GM18502 (cell line): ENCODE measurements around the gene DEDD.

Experiments
- ATAC-seq: cut with Tn5 transposase; IDR thresholded peaks from one replicate; pipeline ENCODE4 v1.9.1; 2021; ENCODE audit warnings: mild to moderate bottlenecking; ENCODE audit not compliant: unreplicated experiment, poor library complexity

DEDD gene

GRCh38 chr1:161079436-161080110 is 52.9 kb downstream of the DEDD start:
- ATAC-seq = no peak

GRCh38 chr1:161077426-161077825 is 55.0 kb downstream of the DEDD start:
- ATAC-seq = no peak

- ATAC-seq = no peak
Measured at GRCh38 chr1:161076410-161076809, 56.1 kb downstream of the DEDD start.

- ATAC-seq = no peak
Measured at GRCh38 chr1:161074676-161075368, 57.6 kb downstream of the DEDD start.

GRCh38 chr1:161073474-161074121 is 58.9 kb downstream of the DEDD start:
- no peak for ATAC-seq

GRCh38 chr1:161072751-161073449 is 59.6 kb downstream of the DEDD start:
- ATAC-seq = no peak

- ATAC-seq = no peak
Measured at GRCh38 chr1:161071886-161072371, 60.5 kb downstream of the DEDD start.
